Measurements from ENCODE around the gene TENT4A.

GRCh38 chr5:6740586-6741150 is 27.4 kb downstream of the TENT4A start:
- no peak for TF ChIP-seq CTCF (conservative IDR thresholded peaks at IDR 0.05; ENCODE audit: low read depth, low read length)
- no peak for TF ChIP-seq EZH2 (IDR thresholded peaks at IDR 0.05; ENCODE audit: borderline replicate concordance, low read depth, low read length, poor library complexity, severe bottlenecking)
